Type B pancreatic cell (in vitro differentiated cells): Measurements from ENCODE around the gene PLCB1. TPM values are rescaled to one million over a fixed set of nuclear protein-coding genes. Genes with fewer than 3 reads are reported as not detected.
"Not testable (repeated sequence)": the region's sequence is repeated elsewhere in the genome, so short reads cannot be mapped to it uniquely, and the experiment has no call there.

Experiments used
- DNase-seq: peaks from one replicate; pipeline ENCODE4 v3.0.0; 2021; ENCODE audit warnings: mixed read lengths; ENCODE audit not compliant: unreplicated experiment; ENCODE audit errors: extremely low spot score
- H3K27ac Mint-ChIP-seq: 2 replicates; pipeline ENCODE4 v1.8.0; 2021; ENCODE audit warnings: mild to moderate bottlenecking, mixed read lengths
- H3K27me3 Mint-ChIP-seq: 2 replicates; pipeline ENCODE4 v1.8.0; 2021; ENCODE audit warnings: mixed read lengths
- H3K36me3 Mint-ChIP-seq: 2 replicates; pipeline ENCODE4 v1.8.0; 2021; ENCODE audit warnings: mixed read lengths
- H3K4me1 Mint-ChIP-seq: one replicate; pipeline ENCODE4 v1.8.0; 2021; ENCODE audit warnings: mixed read lengths; ENCODE audit not compliant: unreplicated experiment
- H3K4me3 Mint-ChIP-seq: 2 replicates; pipeline ENCODE4 v1.8.0; 2021; ENCODE audit warnings: mild to moderate bottlenecking, mixed read lengths
- H3K9me3 Mint-ChIP-seq: 2 replicates; pipeline ENCODE4 v1.8.0; 2021; ENCODE audit warnings: mixed read lengths
- total RNA-seq: library from RNA; stranded (reverse); gene quantifications from 2 replicates; pipeline ENCODE4 v1.2.1, GENCODE V29; 2021; ENCODE audit warnings: low replicate concordance
- TF ChIP-seq, protein P1 (sequence below): fragments of 200-600 bp; sonication (generic); conservative IDR thresholded peaks from 2 replicates; pipeline ENCODE4 v1.5.0; 2021; ENCODE audit warnings: antibody characterized with exemption, mild to moderate bottlenecking

The PLCB1 gene
- total RNA-seq, 1 donor from 2014 or later = 17.9 TPM

DNA sequence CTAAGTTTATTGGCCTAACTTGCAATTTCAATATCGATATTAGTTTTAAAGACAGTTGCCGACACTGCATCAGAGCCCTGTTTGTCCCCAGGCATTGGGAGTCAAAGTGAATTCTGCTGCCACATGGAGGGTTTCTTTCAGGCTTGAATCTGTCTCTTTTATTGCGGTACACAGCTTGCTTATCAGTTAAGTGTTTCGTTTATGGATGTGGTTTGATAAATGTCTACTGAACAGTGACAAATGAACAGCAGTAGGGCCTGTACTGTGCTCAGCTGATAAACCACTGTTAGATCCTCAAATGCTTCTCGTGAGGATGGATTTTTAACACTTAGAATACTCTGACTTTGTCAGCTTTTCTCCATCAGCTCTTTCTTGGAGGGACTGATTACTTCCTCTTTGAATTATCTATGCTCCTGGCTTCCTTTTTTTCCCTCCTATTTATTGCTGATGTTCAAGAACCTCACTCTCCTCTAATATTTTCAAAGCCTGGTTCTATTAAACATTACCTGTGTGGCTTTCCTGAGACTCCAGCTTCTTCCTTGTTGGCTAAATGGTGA is 240.8 kb downstream of the PLCB1 start:
- DNase-seq = no peak
- Mint-ChIP-seq H3K36me3 (no peaks in the 10 kb centered on the region), H3K9me3 (peaks cover 6% of the 10 kb centered on the region), H3K4me3 (no peak overlapping the region), H3K27me3 (peaks cover 3% of the 10 kb centered on the region), H3K4me1 (no peaks in the 10 kb centered on the region), H3K27ac (no peak overlapping the region)
- TF ChIP-seq, protein P1, sequence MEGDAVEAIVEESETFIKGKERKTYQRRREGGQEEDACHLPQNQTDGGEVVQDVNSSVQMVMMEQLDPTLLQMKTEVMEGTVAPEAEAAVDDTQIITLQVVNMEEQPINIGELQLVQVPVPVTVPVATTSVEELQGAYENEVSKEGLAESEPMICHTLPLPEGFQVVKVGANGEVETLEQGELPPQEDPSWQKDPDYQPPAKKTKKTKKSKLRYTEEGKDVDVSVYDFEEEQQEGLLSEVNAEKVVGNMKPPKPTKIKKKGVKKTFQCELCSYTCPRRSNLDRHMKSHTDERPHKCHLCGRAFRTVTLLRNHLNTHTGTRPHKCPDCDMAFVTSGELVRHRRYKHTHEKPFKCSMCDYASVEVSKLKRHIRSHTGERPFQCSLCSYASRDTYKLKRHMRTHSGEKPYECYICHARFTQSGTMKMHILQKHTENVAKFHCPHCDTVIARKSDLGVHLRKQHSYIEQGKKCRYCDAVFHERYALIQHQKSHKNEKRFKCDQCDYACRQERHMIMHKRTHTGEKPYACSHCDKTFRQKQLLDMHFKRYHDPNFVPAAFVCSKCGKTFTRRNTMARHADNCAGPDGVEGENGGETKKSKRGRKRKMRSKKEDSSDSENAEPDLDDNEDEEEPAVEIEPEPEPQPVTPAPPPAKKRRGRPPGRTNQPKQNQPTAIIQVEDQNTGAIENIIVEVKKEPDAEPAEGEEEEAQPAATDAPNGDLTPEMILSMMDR = no peak

DNA sequence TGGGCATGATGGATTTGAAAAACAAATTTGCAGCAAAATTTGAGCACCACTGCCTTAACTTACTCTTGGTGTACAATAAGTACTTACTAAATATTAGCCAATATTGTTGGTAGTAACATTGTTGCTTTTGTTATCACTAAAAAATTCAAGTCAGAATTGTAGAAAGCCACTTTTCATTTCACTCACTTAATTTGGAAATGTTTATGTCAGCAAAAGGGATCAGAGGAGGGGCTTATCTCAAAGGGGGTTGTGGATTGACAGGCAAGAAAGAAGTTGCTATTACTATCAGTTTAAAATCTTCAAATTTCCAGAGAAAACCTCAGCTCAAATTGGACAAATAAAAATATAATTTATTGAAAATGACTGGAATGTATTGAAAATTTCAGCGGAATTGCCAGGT is 241.5 kb downstream of the PLCB1 start:
- H3K4me3 Mint-ChIP-seq = no peak overlapping the region
- no peaks in the 10 kb centered on the region for H3K4me1 Mint-ChIP-seq
- H3K27ac Mint-ChIP-seq = no peak overlapping the region
- peaks cover 6% of the 10 kb centered on the region for H3K9me3 Mint-ChIP-seq
- DNase-seq = no peak
- H3K36me3 Mint-ChIP-seq = no peaks in the 10 kb centered on the region
- TF ChIP-seq, protein P1 = no peak
- H3K27me3 Mint-ChIP-seq = peaks cover 3% of the 10 kb centered on the region

DNA sequence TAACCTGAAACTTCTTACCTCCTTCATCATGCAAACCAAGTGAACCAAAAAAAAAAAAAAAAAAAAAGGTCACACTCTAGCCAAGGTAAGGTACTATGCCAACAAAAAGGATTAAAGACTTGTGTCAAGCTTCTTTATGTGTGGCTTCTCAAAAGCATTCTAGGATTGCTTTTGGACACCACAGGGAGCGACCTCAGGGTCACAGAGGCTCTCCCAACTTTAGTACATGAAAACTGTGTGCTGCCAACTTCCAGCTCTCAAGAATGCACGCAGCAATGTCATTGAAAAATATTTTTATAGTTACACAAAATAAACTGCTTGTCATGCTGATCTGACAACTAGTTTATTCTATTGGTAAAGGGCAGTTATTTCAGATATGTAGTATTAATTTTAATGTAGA is 243.8 kb downstream of the PLCB1 start:
- TF ChIP-seq, protein P1 = no peak
- peaks cover 6% of the 10 kb centered on the region for H3K9me3 Mint-ChIP-seq
- H3K4me1 Mint-ChIP-seq = no peaks in the 10 kb centered on the region
- H3K36me3 Mint-ChIP-seq = peaks cover 5% of the 10 kb centered on the region
- H3K4me3 Mint-ChIP-seq = no peak overlapping the region
- no peak overlapping the region for H3K27ac Mint-ChIP-seq
- no peak for DNase-seq
- H3K27me3 Mint-ChIP-seq = no peaks in the 10 kb centered on the region

DNA sequence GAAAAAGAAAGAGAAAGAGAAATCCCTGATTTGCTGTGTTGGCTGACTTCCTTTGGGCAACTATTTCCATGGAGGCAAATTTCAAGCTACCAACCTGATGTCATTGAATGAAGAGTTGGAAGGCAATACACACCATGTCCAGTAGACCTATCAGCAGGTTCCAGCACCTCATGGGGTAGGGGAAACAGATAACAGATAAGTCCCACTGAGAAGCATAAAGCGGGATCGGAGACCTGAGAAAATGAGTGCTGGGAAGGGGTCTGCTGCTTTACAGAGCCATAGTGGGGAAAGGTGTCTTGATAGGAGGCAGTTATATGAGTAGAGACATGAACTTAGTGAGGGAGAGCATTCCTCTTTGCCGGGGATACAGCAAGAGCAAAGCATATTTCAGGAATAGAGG is 244.9 kb downstream of the PLCB1 start:
- H3K4me1 Mint-ChIP-seq = no peaks in the 10 kb centered on the region
- TF ChIP-seq, protein P1 = no peak
- H3K4me3 Mint-ChIP-seq = no peak overlapping the region
- H3K9me3 Mint-ChIP-seq = peaks cover 12% of the 10 kb centered on the region
- H3K27me3 Mint-ChIP-seq = no peaks in the 10 kb centered on the region
- no peak for DNase-seq
- no peak overlapping the region for H3K27ac Mint-ChIP-seq
- peaks cover 5% of the 10 kb centered on the region for H3K36me3 Mint-ChIP-seq

DNA sequence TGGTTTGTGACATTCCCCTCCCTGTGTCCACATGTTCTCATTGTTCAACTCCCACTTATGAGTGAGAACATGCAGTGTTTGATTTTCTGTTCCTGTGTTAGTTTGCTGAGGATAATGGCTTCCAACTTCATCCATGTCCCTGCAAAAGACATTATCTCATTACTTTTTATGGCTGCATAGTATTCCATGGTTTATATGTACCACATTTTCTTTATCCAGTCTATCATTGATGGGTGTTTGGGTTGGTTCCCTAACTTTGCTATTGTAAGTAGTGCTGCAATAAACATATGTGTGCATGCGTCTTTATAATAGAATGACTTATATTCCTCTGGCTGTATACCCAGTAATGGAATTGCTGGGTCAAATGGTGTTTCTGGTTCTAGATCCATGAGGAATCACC is 247.1 kb downstream of the PLCB1 start:
- H3K4me3 Mint-ChIP-seq, H3K4me1 Mint-ChIP-seq, DNase-seq, H3K27me3 Mint-ChIP-seq, H3K27ac Mint-ChIP-seq, H3K36me3 Mint-ChIP-seq: not testable (repeated sequence)
- peaks cover 14% of the 10 kb centered on the region for H3K9me3 Mint-ChIP-seq

DNA sequence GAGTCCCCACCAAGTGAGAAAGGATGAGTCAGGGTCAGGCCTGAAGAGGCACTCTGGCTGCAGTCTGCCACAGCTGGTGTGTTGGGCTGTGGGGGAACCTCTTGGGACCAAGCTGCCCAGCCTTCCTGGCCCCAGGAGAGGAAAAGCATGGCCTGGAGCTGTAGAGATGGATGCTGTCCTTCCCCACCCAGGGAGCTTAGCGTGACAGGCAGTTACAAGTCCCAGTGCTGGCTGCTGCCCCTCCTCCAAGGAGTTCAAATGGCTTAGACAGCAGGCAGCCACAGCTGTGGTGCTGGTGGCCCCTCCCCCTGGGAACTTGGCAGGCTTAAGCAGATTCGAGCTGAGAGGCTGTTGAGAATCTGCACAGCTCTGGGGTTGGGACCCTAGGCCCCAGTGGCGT is 253.2 kb downstream of the PLCB1 start:
- H3K27me3 Mint-ChIP-seq = no peaks in the 10 kb centered on the region
- TF ChIP-seq, protein P1 = no peak
- no peaks in the 10 kb centered on the region for H3K36me3 Mint-ChIP-seq
- H3K27ac Mint-ChIP-seq = no peak overlapping the region
- DNase-seq = no peak
- peaks cover 13% of the 10 kb centered on the region for H3K4me1 Mint-ChIP-seq
- no peak overlapping the region for H3K4me3 Mint-ChIP-seq
- H3K9me3 Mint-ChIP-seq = peaks cover 13% of the 10 kb centered on the region
